Erythroblast (primary cell): ENCODE data around the gene EPHA2.

ENCODE experiments used
- GATA1 ChIP-seq: IDR thresholded peaks from 2 replicates; pipeline ENCODE4 v1.6.1; 2011; ENCODE audit warnings: low read depth, mild to moderate bottlenecking, control low read depth, low read length, moderate library complexity
- POLR2A ChIP-seq: IDR thresholded peaks from 2 replicates; pipeline ENCODE4 v1.6.1; 2011; ENCODE audit warnings: mild to moderate bottlenecking, low read length

- TF ChIP-seq POLR2A (no peak), GATA1 (no peak)
Observed at GRCh38 chr1:16112596-16113555, 43.0 kb downstream of the EPHA2 start.
